ENCODE measurements around the gene FEZ2.

Gene FEZ2

GRCh38 chr2:36528274-36528673 lies 69.7 kb downstream of the FEZ2 start:
- FAIRE-seq: no peak

GRCh38 chr2:36526226-36526625 lies 71.7 kb downstream of the FEZ2 start:
- FAIRE-seq: no peak

GRCh38 chr2:36525245-36525644 lies 72.7 kb downstream of the FEZ2 start:
- FAIRE-seq: no peak

- FAIRE-seq: no peak
Measured at GRCh38 chr2:36523153-36523552, 74.8 kb downstream of the FEZ2 start.

- no peak for FAIRE-seq
Measured at GRCh38 chr2:36520431-36520830, 77.5 kb downstream of the FEZ2 start.

GRCh38 chr2:36516136-36516870 lies 81.7 kb downstream of the FEZ2 start:
- FAIRE-seq: no peak

GRCh38 chr2:36515538-36515937 lies 82.4 kb downstream of the FEZ2 start:
- FAIRE-seq: no peak

GRCh38 chr2:36513661-36514060 lies 84.3 kb downstream of the FEZ2 start:
- no peak for FAIRE-seq

GRCh38 chr2:36512705-36513104 lies 85.3 kb downstream of the FEZ2 start:
- no peak for FAIRE-seq

- no peak for FAIRE-seq
Measured at GRCh38 chr2:36511858-36512603, 85.9 kb downstream of the FEZ2 start.

GRCh38 chr2:36509075-36509474 lies 88.9 kb downstream of the FEZ2 start:
- FAIRE-seq: no peak

GRCh38 chr2:36507408-36507812 lies 90.6 kb downstream of the FEZ2 start:
- no peak for FAIRE-seq

All from endometrium (tissue), 2 donors.